Activated T-helper 1 cell treated with Interleukin-2 at 50 U/mL for 16 hours (primary cell): ENCODE data around the gene WDR70.
"Not testable (repeated sequence)": the region's sequence is repeated elsewhere in the genome, so short reads cannot be mapped to it uniquely, and the experiment has no call there.

ENCODE experiments used
- DNase-seq: peaks from one replicate; pipeline ENCODE4 v3.0.0-alpha.2; 2020; ENCODE audit warnings: low read depth

WDR70 gene

GRCh38 chr5:37570597-37570996 is 191.5 kb downstream of the WDR70 start:
- no peak for DNase-seq

DNA sequence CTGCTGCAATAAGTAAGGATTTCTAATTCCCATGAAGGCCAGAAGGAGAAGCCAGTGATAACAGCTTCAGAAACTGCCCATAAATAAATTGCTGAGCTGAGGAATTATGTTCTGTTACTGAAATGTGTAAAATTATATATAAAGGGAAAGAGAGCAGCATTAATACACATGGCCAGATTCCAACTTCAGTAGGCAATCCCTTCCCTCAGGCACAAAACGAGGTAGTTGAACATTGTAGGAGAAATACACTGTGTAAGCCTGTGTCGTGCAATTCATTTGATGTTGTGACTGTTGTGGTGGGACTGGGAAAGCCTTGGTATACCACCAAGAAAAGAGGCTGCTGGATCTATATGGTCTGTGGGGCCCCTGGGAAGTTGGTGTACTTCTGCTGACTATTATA is 192.9 kb downstream of the WDR70 start:
- DNase-seq: no peak

- no peak for DNase-seq
These were observed 196.7 kb downstream of the WDR70 start for GRCh38 chr5:37575541-37576489.

- no peak for DNase-seq
These were observed 197.4 kb downstream of the WDR70 start for GRCh38 chr5:37576552-37576951.

GRCh38 chr5:37578176-37578575 is 199.1 kb downstream of the WDR70 start:
- no peak for DNase-seq

- no peak for DNase-seq
These were observed 201.0 kb downstream of the WDR70 start for GRCh38 chr5:37580106-37580505.

DNA sequence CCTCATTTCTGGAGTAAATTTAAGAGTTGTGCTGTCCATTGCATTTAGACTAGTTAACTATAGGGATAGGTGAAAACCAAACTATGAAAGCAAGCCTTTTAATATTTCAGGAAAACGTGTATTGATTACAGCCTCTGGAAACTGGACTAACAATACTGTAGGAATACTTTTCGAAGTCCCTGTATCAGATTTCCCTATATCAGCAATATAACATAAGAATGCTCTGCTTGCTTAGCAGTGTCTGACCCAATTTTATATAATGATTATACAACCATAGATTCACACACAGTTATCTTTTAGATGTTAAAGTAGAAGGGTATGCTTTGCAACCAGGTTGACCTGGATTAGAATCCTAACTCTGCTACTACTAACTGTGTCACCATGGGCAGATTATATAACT is 203.1 kb downstream of the WDR70 start:
- no peak for DNase-seq

DNA sequence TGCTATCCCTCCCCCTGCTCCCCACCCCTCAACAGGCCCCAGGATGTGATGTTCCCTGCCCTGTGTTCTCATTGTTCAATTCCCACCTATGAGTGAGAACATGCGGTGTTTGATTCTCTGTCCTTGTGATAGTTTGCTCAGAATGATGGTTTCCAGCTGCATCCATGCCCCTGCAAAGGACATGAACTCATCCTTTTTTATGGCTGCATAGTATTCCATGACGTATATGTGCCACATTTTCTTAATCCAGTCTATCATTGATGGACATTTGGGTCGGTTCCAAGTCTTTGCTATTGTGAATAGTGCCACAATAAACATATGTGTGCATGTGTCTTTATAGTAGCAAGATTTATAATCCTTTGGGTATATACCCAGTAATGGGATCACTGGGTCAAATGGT is 214.2 kb downstream of the WDR70 start:
- DNase-seq: not testable (repeated sequence)

DNA sequence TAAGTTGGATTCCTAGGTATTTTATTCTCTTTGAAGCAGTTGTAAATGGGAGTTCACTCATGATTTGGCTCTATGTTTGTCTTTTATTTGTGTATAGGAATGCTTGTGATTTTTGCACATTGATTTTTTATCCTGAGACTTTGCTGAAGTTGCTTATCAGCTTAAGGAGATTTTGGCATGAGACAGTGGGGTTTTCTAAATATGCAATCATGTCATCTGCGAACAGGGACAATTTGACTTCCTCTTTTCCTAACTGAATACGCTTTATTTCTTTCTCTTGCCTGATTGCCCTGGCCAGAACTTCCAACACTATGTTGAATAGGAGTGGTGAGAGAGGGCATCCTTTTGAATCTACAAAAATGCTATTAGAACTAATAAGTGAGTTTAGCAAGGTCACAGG is 215.7 kb downstream of the WDR70 start:
- DNase-seq: not testable (repeated sequence)

DNA sequence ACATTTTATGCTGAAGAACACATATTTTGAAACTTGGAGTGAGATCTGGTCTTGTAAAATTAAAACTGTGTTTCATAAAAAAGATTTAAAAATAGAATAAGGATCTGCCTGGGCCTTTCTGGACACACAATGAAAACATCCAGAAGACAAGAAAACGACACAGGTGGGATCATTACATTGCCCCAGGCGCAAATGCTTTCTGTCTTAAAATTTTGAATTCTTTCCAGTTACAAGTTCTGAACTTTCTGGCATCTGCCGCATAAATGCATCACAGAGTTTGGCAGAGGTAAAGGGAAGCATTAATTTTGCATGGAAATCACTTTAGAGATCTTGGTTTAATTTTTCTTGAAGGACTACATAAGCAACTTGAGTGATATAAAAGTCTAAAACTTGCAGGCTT is 219.6 kb downstream of the WDR70 start:
- DNase-seq: no peak

GRCh38 chr5:37601163-37601562 is 222.0 kb downstream of the WDR70 start:
- no peak for DNase-seq

DNA sequence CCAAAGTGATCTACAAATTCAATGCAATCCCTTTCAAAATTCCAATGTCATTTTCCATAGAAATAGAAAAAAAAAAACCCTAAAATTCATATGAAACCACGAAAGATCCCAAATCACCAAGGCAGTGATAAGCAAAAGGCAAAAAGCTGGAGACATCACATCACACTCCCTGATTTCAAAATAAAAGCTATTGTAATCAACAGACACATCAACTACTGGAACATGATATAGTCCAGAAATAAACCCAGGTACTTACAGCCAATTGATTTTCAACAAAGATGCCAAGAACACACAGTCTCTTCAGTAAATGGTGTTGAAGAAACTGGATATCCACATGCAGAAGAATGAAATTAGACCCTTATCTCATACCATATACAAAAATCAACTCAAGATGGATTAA is 224.0 kb downstream of the WDR70 start:
- DNase-seq: no peak

DNA sequence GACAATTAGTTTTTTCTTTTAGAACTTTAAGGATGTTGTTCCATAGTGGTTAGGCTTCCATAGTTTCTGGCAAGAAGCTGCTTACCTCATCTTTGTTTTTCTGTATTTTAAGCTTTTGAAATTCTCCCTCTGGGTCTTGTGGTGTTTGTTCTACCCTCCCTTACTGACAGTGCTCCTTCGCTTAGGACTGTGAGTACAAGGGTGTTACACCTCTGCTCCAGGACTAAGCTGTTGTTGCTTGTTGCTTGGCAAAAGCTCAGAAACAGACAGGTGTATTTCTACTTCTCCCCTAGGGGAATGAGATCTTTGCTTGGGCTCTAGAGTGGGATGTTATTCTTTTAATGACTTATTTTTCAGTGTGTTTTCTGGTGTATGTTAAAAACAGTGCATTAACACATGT is 225.2 kb downstream of the WDR70 start:
- DNase-seq: no peak

- no peak for DNase-seq
These were observed 227.0 kb downstream of the WDR70 start for GRCh38 chr5:37606148-37606547.

DNA sequence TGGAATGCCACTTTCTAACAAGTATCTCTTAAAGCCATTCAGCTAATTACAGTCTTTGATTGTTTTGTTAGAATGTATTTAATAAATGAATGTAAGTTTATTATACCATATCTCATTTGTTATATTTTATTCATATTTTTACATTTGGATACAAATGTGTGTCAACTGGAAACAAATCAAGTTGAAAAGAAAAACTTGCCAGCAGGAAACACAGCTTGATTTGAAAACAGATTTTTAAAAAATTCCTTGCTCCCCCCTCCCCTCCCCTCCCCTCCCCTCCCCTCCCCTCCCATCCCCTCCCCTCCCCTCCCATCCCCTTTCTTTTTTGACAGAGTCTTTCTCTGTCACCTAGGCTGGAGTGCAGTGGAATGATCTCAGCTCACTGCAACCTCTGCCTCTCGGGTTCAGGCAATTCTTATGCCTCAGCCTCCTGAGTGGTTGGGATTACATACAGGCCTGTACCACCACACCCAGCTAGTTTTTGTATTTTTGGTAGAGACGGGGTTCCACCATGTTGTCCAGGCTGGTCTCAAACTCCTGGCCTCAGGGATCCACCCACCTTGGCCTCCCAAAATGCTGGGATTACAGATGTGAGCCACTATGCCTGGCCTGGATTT is 227.6 kb downstream of the WDR70 start:
- no peak for DNase-seq

DNA sequence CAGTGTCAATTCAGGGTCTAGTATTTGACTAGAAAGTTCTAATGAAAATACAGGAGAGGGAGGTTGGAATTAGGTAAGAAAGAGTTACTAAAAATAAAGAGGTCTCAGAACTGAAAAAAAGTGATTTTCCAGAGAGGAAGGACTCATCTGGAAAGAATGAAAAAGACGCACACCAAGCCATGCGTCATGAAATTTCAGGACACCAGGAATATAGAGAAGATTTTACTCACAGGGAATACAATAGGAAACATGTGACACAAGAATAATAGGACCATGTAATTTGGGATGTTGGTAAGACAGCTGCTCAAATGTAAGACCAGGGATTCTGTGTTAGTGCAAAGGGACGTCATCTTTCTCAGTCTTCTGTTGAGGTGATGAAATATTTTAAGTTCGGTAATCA is 236.1 kb downstream of the WDR70 start:
- DNase-seq: no peak

DNA sequence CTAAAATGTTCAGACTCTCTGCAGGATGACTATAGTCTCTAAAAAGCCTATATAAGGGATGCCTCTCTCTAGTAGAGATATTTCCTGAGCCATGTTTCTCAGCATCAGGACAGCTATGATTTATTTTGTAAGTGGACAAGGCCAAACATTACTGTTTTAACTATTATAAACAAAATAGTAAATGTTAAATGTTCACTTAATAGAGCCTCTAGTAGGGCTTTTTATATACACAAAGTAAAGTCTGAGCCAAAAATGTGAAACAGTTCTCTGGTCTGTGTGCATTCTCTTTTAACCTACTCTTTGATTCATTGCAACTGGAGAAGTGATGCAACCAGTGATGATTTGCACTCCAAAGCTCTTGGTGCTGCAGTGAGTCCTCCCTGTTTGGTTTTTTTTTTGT is 240.2 kb downstream of the WDR70 start:
- DNase-seq: no peak

GRCh38 chr5:37622354-37622753 is 243.2 kb downstream of the WDR70 start:
- DNase-seq: not testable (repeated sequence)

DNA sequence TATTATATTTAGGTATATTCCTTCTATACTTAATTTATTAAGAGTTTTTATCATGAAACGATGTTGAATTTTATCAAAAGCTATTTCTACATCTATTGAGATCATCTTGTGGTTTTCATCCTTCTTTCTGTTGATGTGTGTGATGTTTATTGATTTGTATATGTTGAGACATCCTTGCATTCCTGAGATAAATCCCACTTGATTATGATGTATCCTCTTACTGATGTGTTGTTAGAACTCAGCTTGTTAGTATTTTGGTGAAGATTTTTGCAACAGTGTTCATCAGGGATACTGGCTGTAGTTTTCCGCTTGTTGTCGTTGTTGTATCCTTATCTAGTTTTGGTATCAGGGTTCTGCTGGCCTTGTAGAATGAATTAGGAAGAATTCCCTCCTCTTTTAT is 247.1 kb downstream of the WDR70 start:
- no peak for DNase-seq

- no peak for DNase-seq
These were observed 249.8 kb downstream of the WDR70 start for GRCh38 chr5:37628876-37629275.

GRCh38 chr5:37631939-37632338 is 252.8 kb downstream of the WDR70 start:
- DNase-seq: no peak

DNA sequence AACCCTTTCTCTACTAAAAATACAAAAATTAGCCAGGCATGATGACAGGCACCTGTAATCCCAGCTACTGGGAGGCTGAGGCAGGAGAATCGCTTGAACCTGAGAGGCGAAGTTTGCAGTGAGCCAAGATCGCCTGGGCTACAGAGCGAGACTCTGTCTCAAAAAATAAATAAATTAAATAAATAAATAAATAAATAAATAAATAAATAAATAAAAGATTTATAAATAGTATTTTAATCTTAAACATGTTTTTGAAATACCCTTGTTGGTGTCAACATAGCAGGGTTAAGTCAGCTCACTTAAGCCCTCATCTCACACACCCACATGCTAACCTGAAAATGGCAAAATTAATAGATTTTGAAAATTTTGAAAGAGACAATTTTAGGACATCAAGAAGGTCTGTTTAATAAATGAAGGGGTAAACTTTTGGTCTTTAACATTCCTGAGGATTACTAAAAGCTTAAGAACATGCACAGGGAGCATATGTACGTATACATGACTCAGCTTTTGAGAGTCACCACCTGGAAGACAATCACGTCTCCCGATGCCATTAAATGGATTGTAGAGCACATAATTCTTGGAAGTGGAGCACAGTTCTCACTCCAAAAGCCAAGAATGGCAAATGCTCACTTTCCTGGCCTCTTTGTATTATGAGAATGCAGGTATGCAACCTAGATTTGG is 258.2 kb downstream of the WDR70 start:
- no peak for DNase-seq

GRCh38 chr5:37638897-37639296 is 259.8 kb downstream of the WDR70 start:
- no peak for DNase-seq
